DND-41 (cell line): Measurements from ENCODE around the gene PLA2G2F.

Source experiments
- CTCF ChIP-seq: IDR thresholded peaks from 2 replicates; pipeline ENCODE4 v1.5.1; 2012; ENCODE audit warnings: borderline replicate concordance, low read length, moderate library complexity, mild to moderate bottlenecking; ENCODE audit not compliant: poor library complexity, severe bottlenecking; ENCODE audit errors: extremely low read depth
- EZH2 ChIP-seq: IDR thresholded peaks from 3 replicates; pipeline ENCODE4 v1.6.1; 2012; ENCODE audit warnings: borderline replicate concordance, low read depth, mild to moderate bottlenecking, moderate library complexity, low read length, inconsistent platforms; ENCODE audit not compliant: severe bottlenecking

- TF ChIP-seq CTCF: no peak
- TF ChIP-seq EZH2: no peak
These were observed 40.4 kb downstream of the PLA2G2F start for GRCh38 chr1:20179371-20180128.
